ENCODE data around the gene HNRNPH1.

GRCh38 chr5:179595916-179596315 is 27.6 kb downstream of the HNRNPH1 start:
- TF ChIP-seq POLR2A (IDR thresholded peaks at IDR 0.05): no peak
- TF ChIP-seq CTCF (IDR thresholded peaks at IDR 0.05): no peak
- no peak for TF ChIP-seq POLR2AphosphoS5 (IDR thresholded peaks at IDR 0.05)
